GM12878 (cell line): ENCODE measurements around the gene HUWE1. TPM values are rescaled to one million over a fixed set of nuclear protein-coding genes. Genes with fewer than 3 reads are reported as not detected.

Experiments
- ATAC-seq: fragments of 200-7000 bp; cut with Tn5 transposase; 3 replicates; pipeline ENCODE4 v1.9.1; 2020; ENCODE audit warnings: mild to moderate bottlenecking, moderate library complexity
- BruUV-seq: library from RNA; stranded (reverse); fragments of 400-500 nt; replicated peaks from 2 replicates; lab custom pipeline; 2021; lab: Mats Ljungman, UMichigan
- CTCF ChIA-PET: fragments of 300-600 bp; sonication (Branson Sonifier 250); formaldehyde crosslinking; extraction: SDS; loops from one replicate; lab custom pipeline; 2021; ENCODE audit warnings: inconsistent platforms; lab: Yijun Ruan, JAX
- POLR2A ChIA-PET: fragments of 350-600 bp; formaldehyde crosslinking; extraction: SDS; loops from one replicate; lab custom pipeline; 2021; ENCODE audit warnings: inconsistent platforms; lab: Charles Lee
- RAD21 ChIA-PET: fragments of 300-600 bp; sonication (Branson Sonifier 250); formaldehyde crosslinking; loops from one replicate; lab custom pipeline; 2023; ENCODE audit warnings: antibody characterized with exemption; ENCODE audit not compliant: unreplicated experiment; lab: Charles Lee
- SMC1A ChIA-PET: fragments of 300-600 bp; sonication (Branson Sonifier 250); formaldehyde crosslinking; loops from one replicate; lab custom pipeline; 2023; ENCODE audit not compliant: unreplicated experiment, uncharacterized antibody; lab: Charles Lee
- DNase-seq: peaks from one replicate; pipeline ENCODE4 v3.0.0-alpha.2; 2011; ENCODE audit warnings: low read depth, low spot score
- FAIRE-seq: peaks from 3 replicates; lab custom pipeline; 2011; peaks lifted over from hg19 to GRCh38; lab: Jason Lieb, UNC
- H2AFZ ChIP-seq: 2 replicates; pipeline ENCODE4 v1.6.0; 2011; ENCODE audit warnings: low read depth, low read length, control low read depth; ENCODE audit not compliant: control insufficient read depth
- H3K27ac ChIP-seq: 2 replicates; pipeline ENCODE4 v1.5.1; 2011; ENCODE audit warnings: control low read depth; ENCODE audit not compliant: control insufficient read depth, insufficient read depth
- H3K27me3 ChIP-seq, 2 experiments: replicated peaks in 1 of 2; 2 replicates each; pipeline versions ENCODE4 v1.6.0 to v1.6.1; 2011; ENCODE audit warnings: low read length in 1 of 2; ENCODE audit not compliant: control insufficient read depth in 2 of 2, insufficient read depth in 2 of 2
- H3K36me3 ChIP-seq, 2 experiments: 2 replicates each; pipeline ENCODE4 v1.5.1; 2011; ENCODE audit warnings: low read length in 1 of 2; ENCODE audit not compliant: control insufficient read depth in 2 of 2, insufficient read depth in 2 of 2
- H3K4me1 ChIP-seq: 2 replicates; pipeline ENCODE4 v1.6.1; 2011; ENCODE audit warnings: mild to moderate bottlenecking, low read length, moderate library complexity, mixed read lengths; ENCODE audit not compliant: control insufficient read depth, insufficient read depth
- H3K4me2 ChIP-seq: 2 replicates; pipeline ENCODE4 v1.6.0; 2011; ENCODE audit warnings: control low read depth; ENCODE audit not compliant: control insufficient read depth, insufficient read depth
- H3K4me3 ChIP-seq: fragments of 200-600 bp; sonication (generic); 2 replicates; pipeline ENCODE4 v1.5.1; 2016
- H3K79me2 ChIP-seq: 2 replicates; pipeline ENCODE4 v1.6.0; 2011; ENCODE audit warnings: low read length; ENCODE audit not compliant: control insufficient read depth, insufficient read depth
- H3K9ac ChIP-seq: 2 replicates; pipeline ENCODE4 v1.8.0; 2011; ENCODE audit warnings: low read length, control low read depth, mixed read lengths; ENCODE audit not compliant: control insufficient read depth, insufficient read depth
- H3K9me3 ChIP-seq: replicated peaks from 3 replicates; pipeline ENCODE4 v1.5.1; 2011; ENCODE audit warnings: mild to moderate bottlenecking, low read length; ENCODE audit not compliant: control insufficient read depth, insufficient read depth
- H4K20me1 ChIP-seq: 2 replicates; pipeline ENCODE4 v1.6.0; 2011; ENCODE audit not compliant: control insufficient read depth, insufficient read depth
- CEBPB ChIP-seq, 2 experiments: fragments of 150-350 bp in 1 of 2; IDR thresholded peaks; 2 replicates each; pipeline ENCODE4 v1.6.1; 2012 to 2014; ENCODE audit warnings: low read depth in 2 of 2, low read length in 2 of 2, borderline replicate concordance in 1 of 2, inconsistent platforms in 1 of 2
- CHD2 ChIP-seq: IDR thresholded peaks from 2 replicates; pipeline ENCODE4 v1.6.1; 2011; ENCODE audit warnings: low read depth, low read length, improper control_type of control experiment, borderline replicate concordance
- EZH2 ChIP-seq: IDR thresholded peaks from 2 replicates; pipeline ENCODE4 v1.6.1; 2012; ENCODE audit warnings: low read depth, mild to moderate bottlenecking, control low read depth, inconsistent platforms, low read length, borderline replicate concordance; ENCODE audit not compliant: control insufficient read depth
- GABPA ChIP-seq: IDR thresholded peaks from 2 replicates; pipeline ENCODE4 v1.6.1; 2014; ENCODE audit warnings: antibody characterized with exemption, low read depth, mild to moderate bottlenecking, inconsistent platforms
- HDAC2 ChIP-seq: fragments of 200-600 bp; sonication (generic); IDR thresholded peaks from 2 replicates; pipeline ENCODE4 v1.6.1; 2017
- IKZF1 ChIP-seq: fragments of 450-650 bp; conservative IDR thresholded peaks from 2 replicates; pipeline ENCODE4 v1.6.1; 2017; ENCODE audit warnings: antibody characterized with exemption, mild to moderate bottlenecking
- MTA3 ChIP-seq: IDR thresholded peaks from 2 replicates; pipeline ENCODE4 v1.6.1; 2012; ENCODE audit warnings: low read length, inconsistent platforms, borderline replicate concordance
- MYC ChIP-seq: IDR thresholded peaks from 2 replicates; pipeline ENCODE4 v1.6.1; 2011; ENCODE audit warnings: mild to moderate bottlenecking, low read length, moderate library complexity, inconsistent platforms; ENCODE audit not compliant: insufficient read depth, insufficient replicate concordance, insufficient read length, severe bottlenecking
- NR2F1 ChIP-seq: fragments of 450-650 bp; conservative IDR thresholded peaks from 2 replicates; pipeline ENCODE4 v1.6.1; 2017; ENCODE audit warnings: mild to moderate bottlenecking
- RBBP5 ChIP-seq: fragments of 200-600 bp; sonication (generic); conservative IDR thresholded peaks from 2 replicates; pipeline ENCODE4 v1.6.1; 2016
- RFX5 ChIP-seq: IDR thresholded peaks from 2 replicates; pipeline ENCODE4 v1.6.1; 2011; ENCODE audit warnings: low read depth, low read length, improper control_type of control experiment
- SUZ12 ChIP-seq: fragments of 200-600 bp; sonication (generic); IDR thresholded peaks from one replicate; pipeline ENCODE4 v1.6.1; 2018; ENCODE audit warnings: antibody characterized with exemption, mild to moderate bottlenecking; ENCODE audit not compliant: unreplicated experiment
- ZZZ3 ChIP-seq: IDR thresholded peaks from 2 replicates; pipeline ENCODE4 v1.6.1; 2011; ENCODE audit warnings: low read depth; ENCODE audit not compliant: control insufficient read depth, insufficient read length
- WGBS: methylation state at CpG from one replicate; pipeline ENCODE4 v1.1.6; 2016; ENCODE audit warnings: low lambda C conversion rate; ENCODE audit not compliant: insufficient replicate concordance, insufficient coverage; ENCODE audit errors: missing lambda C conversion rate; 5-methylcytosine and 5-hydroxymethylcytosine counted together
- in situ Hi-C: fragments of 300-500 bp; cut with MboI; formaldehyde crosslinking; loops from 9 replicates; pipeline ENCODE4 v1.14.3; 2018; ENCODE audit warnings: mixed read lengths
- intact Hi-C: fragments of 100-400 bp; cut with micrococcal nuclease; formaldehyde crosslinking; loops from one replicate; pipeline ENCODE4 v1.14.2; 2022; ENCODE audit not compliant: unreplicated experiment
- polyA plus RNA-seq, 11 experiments: library from polyadenylated mRNA; depleted of rRNA in 4 of 11; unstranded in 6 of 11; stranded (reverse) in 5 of 11; fragments of >200 nt; fragmentation: Nextera tagmentation in 4 of 11; fragmentation: Illumina TruSeq in 1 of 11; extraction: Ambion mirVana in 4 of 11; extraction: Trizol in 1 of 11; gene quantifications; 1 replicate in 1 of 11; 2 replicates in 10 of 11; pipeline versions ENCODE4 v1.2.1 to v1.2.3, GENCODE V29; 2011 to 2016; ENCODE audit warnings: inconsistent platforms in 2 of 11, missing spikeins in 2 of 11, low read depth in 1 of 11
- total RNA-seq, 4 experiments: library from RNA; depleted of rRNA in 3 of 4; stranded (reverse); fragments of >200 nt in 3 of 4; fragmentation: Illumina TruSeq in 1 of 4; extraction: Trizol in 1 of 4; gene quantifications; 2 replicates each; pipeline versions ENCODE4 v1.2.1 to v1.2.3, GENCODE V29; 2013 to 2021
- TF ChIP-seq, protein P1 (sequence below): fragments of 450-650 bp; formaldehyde crosslinking; IDR thresholded peaks from 2 replicates; pipeline ENCODE4 v1.5.0; 2022; ENCODE audit warnings: mild to moderate bottlenecking, missing genetic modification characterization
- TF ChIP-seq, protein P2 (sequence below): IDR thresholded peaks from 2 replicates; pipeline ENCODE4 v1.6.1; 2011; ENCODE audit warnings: borderline replicate concordance, low read depth, mild to moderate bottlenecking, moderate library complexity, mixed read lengths, low read length; ENCODE audit not compliant: insufficient read depth; ENCODE audit errors: extremely low read length
- TF ChIP-seq, protein P3 (sequence below): IDR thresholded peaks from 2 replicates; pipeline ENCODE4 v1.6.1; 2011; ENCODE audit warnings: borderline replicate concordance, low read depth, mild to moderate bottlenecking, moderate library complexity, low read length; ENCODE audit not compliant: insufficient read depth, poor library complexity, severe bottlenecking
- TF ChIP-seq, protein P4 (sequence below): IDR thresholded peaks from 2 replicates; pipeline ENCODE4 v1.6.1; 2012; ENCODE audit warnings: low read length, inconsistent platforms

The HUWE1 gene
- total and polyA plus RNA-seq, 10 of the 15 experiments (the other 5 are each of a cell fraction or from before 2014, with no cell fraction given), result 35.9 to 280 (median 100) TPM

DNA sequence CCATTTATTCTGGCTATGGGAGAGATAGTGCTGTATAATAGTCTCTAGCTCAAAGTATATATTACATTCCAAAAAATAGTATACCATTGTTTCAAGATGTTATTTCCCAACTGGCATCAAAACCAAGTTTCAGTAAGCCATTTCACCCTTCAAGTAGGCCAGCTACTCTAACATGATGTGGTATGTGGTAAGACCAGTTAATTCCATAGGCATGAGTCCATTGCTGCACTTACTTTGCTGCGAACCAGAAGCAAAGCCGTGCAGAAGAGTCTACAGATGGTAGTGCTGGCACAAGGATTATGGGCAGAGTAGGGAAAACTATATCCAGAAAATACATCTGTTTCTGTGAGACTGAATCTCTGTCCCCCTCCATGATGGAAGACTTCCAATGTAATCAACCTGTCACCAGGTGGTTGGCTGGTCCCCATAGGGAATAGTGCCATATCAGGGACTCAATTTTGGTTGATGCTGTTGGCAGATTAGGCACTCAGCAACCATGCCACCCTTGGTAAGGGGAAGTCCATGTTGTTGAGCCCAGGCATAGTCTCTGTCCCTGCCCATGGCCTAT, 202.6 kb downstream of the HUWE1 start:
- POLR2A ChIA-PET, result no interaction called here
- 24% methylated on average over 2 of the region's 2 CpGs for WGBS
- in situ Hi-C loops (no loop called here), intact Hi-C loops (no loop called here)
- H3K36me3 ChIP-seq, result no peaks in the 10 kb centered on the region
- H3K9me3 ChIP-seq, result no peaks in the 10 kb centered on the region
- no peak for DNase-seq
- FAIRE-seq, result no peak
- no peak for ATAC-seq
- SMC1A ChIA-PET, result interaction anchor here (1.0 to 3.5 kb wide), 3 partner anchors 166 to 173 kb away, joined by 3 to 17 read pairs (median 7); no protein-coding TSS in a partner anchor
- H3K79me2 ChIP-seq, result no peaks in the 10 kb centered on the region
- RAD21 ChIA-PET, result interaction anchor here (2.8 kb wide), 1 partner anchor 170 kb away, joined by 16 read pairs; no protein-coding TSS in a partner anchor
- H3K4me1 ChIP-seq, result no peaks in the 10 kb centered on the region
- no peak overlapping the region for H3K4me2 ChIP-seq
- H3K9ac ChIP-seq, result no peak overlapping the region
- H3K27ac ChIP-seq, result no peak overlapping the region
- BruUV-seq, result no TSS peak
- no peaks in the 10 kb centered on the region; a peak in 1 of 4 replicates for H3K27me3 ChIP-seq
- no peaks in the 10 kb centered on the region for H4K20me1 ChIP-seq
- H2AFZ ChIP-seq, result no peak overlapping the region
- CTCF ChIA-PET, result interaction anchor here (0.7 to 1.1 kb wide), 7 partner anchors 9 to 1547 kb away, joined by 3 to 5 read pairs (median 3); no protein-coding TSS in a partner anchor
- H3K4me3 ChIP-seq, result no peak overlapping the region
- TF ChIP-seq, protein P1, sequence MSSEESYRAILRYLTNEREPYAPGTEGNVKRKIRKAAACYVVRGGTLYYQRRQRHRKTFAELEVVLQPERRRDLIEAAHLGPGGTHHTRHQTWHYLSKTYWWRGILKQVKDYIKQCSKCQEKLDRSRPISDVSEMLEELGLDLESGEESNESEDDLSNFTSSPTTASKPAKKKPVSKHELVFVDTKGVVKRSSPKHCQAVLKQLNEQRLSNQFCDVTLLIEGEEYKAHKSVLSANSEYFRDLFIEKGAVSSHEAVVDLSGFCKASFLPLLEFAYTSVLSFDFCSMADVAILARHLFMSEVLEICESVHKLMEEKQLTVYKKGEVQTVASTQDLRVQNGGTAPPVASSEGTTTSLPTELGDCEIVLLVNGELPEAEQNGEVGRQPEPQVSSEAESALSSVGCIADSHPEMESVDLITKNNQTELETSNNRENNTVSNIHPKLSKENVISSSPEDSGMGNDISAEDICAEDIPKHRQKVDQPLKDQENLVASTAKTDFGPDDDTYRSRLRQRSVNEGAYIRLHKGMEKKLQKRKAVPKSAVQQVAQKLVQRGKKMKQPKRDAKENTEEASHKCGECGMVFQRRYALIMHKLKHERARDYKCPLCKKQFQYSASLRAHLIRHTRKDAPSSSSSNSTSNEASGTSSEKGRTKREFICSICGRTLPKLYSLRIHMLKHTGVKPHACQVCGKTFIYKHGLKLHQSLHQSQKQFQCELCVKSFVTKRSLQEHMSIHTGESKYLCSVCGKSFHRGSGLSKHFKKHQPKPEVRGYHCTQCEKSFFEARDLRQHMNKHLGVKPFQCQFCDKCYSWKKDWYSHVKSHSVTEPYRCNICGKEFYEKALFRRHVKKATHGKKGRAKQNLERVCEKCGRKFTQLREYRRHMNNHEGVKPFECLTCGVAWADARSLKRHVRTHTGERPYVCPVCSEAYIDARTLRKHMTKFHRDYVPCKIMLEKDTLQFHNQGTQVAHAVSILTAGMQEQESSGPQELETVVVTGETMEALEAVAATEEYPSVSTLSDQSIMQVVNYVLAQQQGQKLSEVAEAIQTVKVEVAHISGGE (CRISPR knock-in tag), result no peak
- TF ChIP-seq SUZ12 (no peak), HDAC2 (no peak), RBBP5 (no peak), ZZZ3 (no peak), MTA3 (no peak), EZH2 (no peak), CHD2 (no peak), RFX5 (no peak), IKZF1 (no peak), CEBPB (IDR thresholded peaks at IDR 0.05; ENCODE audit: borderline replicate concordance in 1 of 2, low read depth in 2 of 2, low read length in 2 of 2) (no peak), GABPA (no peak), MYC (no peak), NR2F1 (no peak)
- TF ChIP-seq, protein P2, sequence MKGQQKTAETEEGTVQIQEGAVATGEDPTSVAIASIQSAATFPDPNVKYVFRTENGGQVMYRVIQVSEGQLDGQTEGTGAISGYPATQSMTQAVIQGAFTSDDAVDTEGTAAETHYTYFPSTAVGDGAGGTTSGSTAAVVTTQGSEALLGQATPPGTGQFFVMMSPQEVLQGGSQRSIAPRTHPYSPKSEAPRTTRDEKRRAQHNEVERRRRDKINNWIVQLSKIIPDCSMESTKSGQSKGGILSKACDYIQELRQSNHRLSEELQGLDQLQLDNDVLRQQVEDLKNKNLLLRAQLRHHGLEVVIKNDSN, result no peak
- TF ChIP-seq, protein P3, sequence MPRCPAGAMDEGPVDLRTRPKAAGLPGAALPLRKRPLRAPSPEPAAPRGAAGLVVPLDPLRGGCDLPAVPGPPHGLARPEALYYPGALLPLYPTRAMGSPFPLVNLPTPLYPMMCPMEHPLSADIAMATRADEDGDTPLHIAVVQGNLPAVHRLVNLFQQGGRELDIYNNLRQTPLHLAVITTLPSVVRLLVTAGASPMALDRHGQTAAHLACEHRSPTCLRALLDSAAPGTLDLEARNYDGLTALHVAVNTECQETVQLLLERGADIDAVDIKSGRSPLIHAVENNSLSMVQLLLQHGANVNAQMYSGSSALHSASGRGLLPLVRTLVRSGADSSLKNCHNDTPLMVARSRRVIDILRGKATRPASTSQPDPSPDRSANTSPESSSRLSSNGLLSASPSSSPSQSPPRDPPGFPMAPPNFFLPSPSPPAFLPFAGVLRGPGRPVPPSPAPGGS, result no peak
- TF ChIP-seq, protein P4, sequence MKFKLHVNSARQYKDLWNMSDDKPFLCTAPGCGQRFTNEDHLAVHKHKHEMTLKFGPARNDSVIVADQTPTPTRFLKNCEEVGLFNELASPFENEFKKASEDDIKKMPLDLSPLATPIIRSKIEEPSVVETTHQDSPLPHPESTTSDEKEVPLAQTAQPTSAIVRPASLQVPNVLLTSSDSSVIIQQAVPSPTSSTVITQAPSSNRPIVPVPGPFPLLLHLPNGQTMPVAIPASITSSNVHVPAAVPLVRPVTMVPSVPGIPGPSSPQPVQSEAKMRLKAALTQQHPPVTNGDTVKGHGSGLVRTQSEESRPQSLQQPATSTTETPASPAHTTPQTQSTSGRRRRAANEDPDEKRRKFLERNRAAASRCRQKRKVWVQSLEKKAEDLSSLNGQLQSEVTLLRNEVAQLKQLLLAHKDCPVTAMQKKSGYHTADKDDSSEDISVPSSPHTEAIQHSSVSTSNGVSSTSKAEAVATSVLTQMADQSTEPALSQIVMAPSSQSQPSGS, result no peak
